ENCODE data around the gene DAP.

Gene DAP

DNA sequence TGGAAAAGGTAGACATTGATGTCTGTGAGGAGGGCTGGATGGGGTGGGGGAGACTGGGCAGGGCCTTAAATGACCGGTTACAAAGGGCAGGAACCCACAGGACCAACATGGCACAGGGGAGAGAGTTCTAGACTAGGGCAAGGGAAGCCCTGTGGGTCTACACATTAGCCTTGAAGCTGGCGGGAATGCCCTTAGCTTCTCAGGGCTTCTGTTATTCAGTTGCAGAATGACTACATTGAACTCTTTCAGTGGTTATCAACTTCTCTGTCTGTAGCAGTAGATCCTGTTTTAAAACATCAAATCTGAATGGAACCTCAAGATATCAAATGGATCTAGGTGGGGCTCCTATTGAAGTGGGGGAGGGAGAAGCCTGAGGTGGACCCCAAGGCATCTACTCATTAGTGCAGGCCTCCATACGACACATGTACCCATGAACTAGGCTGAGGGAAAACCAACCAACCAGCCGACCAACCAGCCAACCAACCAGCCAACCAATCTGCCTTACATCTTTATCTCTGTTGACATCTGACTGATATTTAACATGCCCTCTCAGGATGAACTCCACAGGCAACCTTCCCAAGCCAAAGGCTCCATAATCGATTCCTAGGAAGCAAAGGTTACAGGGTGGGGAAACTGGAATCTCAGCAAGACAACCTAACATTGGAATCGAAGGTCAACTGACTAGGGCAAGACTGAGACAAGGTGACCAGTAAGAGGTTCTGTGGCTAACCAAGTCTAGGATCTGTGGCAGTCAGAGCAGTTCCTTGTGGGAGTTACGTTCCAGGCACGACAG lies 48.3 kb downstream of the DAP start:
- no peak overlapping the region for H3K4me3 ChIP-seq (ENCODE audit: control insufficient read depth, low read depth, low read length)

DNA sequence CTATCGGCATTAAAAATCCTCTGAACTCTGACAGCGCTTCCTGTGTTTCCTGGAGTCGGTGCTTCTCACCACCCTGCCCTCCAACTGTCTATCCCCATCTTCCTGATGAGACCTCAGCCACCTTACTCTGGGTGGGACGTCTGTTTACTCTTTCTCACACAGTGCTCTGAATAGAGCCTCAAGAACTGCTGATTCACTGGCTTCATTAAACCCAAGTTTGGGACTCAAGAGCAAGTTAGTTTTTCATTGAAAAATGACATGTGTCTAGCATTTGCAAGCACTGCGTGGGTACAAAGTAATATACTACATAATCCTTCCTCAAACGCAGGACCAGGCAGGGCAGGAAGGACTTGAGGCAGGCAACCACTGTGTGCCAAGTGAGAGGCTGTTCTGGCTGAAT lies 49.5 kb downstream of the DAP start:
- DNase-seq (ENCODE audit: low read depth): no peak
- TF ChIP-seq, protein P1, sequence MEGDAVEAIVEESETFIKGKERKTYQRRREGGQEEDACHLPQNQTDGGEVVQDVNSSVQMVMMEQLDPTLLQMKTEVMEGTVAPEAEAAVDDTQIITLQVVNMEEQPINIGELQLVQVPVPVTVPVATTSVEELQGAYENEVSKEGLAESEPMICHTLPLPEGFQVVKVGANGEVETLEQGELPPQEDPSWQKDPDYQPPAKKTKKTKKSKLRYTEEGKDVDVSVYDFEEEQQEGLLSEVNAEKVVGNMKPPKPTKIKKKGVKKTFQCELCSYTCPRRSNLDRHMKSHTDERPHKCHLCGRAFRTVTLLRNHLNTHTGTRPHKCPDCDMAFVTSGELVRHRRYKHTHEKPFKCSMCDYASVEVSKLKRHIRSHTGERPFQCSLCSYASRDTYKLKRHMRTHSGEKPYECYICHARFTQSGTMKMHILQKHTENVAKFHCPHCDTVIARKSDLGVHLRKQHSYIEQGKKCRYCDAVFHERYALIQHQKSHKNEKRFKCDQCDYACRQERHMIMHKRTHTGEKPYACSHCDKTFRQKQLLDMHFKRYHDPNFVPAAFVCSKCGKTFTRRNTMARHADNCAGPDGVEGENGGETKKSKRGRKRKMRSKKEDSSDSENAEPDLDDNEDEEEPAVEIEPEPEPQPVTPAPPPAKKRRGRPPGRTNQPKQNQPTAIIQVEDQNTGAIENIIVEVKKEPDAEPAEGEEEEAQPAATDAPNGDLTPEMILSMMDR (IDR thresholded peaks at IDR 0.05; ENCODE audit: control insufficient read depth, insufficient read depth, low read depth, low read length, missing control alignments): no peak

More for the DNA sequence above, 48.3 kb downstream of the DAP start:
- TF ChIP-seq, protein P1 (IDR thresholded peaks at IDR 0.05; ENCODE audit: control insufficient read depth, insufficient read depth, low read depth, low read length, missing control alignments): no peak
- DNase-seq (ENCODE audit: low read depth): no peak

DNA sequence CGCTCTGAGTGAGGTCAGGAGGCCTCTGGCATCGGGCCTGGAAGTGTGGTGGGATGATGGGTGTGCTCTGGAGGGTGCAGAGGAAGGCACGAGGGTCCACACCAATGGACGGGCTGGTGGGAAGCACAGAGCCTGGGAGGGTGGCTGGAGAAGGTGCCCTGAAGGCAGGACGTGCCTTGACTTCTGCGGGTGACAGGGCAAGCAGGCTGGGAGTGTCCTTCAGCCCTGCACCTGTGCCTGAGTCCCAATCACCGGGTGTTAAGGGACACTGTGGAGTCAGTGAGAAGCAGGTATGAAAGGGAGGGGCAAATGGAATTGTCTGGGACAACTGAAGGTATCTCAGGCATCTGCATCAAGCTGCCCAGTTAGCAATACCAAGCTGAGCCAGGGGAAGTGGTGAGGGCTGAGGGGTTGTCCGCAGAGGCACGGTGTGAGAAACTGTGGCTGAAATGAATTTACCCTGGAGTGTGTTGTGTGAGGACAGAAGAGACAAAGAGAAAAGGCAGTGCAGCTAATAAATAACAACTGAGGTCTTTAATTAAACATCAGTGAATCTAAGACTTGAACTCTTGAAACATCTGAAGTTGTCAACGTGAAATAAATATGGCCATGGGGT lies 50.4 kb downstream of the DAP start:
- H3K4me3 ChIP-seq (ENCODE audit: control insufficient read depth, low read depth, low read length): no peak overlapping the region
- TF ChIP-seq, protein P1 (IDR thresholded peaks at IDR 0.05; ENCODE audit: control insufficient read depth, insufficient read depth, low read depth, low read length, missing control alignments): no peak

More for the DNA sequence above, 49.5 kb downstream of the DAP start:
- H3K4me3 ChIP-seq (ENCODE audit: control insufficient read depth, low read depth, low read length): no peak overlapping the region

DNA sequence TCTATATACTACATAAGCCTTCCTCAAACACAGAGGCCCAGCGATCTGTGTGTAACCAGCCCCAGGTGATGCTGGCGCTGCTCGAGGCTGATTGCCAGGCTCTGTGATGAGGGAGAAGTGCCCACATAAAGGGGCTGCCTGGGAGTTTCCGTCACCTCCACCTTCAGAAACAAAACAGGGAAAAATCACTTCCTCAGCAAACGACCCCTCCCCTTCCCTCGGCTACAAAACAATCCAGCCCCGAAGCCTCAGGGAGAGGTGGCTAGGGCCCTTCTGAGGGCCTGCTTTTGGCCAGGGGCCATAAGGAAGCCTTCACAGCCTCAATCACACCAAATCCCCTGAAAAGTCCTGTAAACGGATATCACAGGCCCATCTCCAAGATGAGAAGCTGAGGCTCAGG lies 51.1 kb downstream of the DAP start:
- H3K4me3 ChIP-seq (ENCODE audit: control insufficient read depth, low read depth, low read length): no peak overlapping the region
- no peak for DNase-seq (ENCODE audit: low read depth)
- TF ChIP-seq, protein P1 (IDR thresholded peaks at IDR 0.05; ENCODE audit: control insufficient read depth, insufficient read depth, low read depth, low read length, missing control alignments): no peak

More for the DNA sequence above, 50.4 kb downstream of the DAP start:
- no peak for DNase-seq (ENCODE audit: low read depth)

DNA sequence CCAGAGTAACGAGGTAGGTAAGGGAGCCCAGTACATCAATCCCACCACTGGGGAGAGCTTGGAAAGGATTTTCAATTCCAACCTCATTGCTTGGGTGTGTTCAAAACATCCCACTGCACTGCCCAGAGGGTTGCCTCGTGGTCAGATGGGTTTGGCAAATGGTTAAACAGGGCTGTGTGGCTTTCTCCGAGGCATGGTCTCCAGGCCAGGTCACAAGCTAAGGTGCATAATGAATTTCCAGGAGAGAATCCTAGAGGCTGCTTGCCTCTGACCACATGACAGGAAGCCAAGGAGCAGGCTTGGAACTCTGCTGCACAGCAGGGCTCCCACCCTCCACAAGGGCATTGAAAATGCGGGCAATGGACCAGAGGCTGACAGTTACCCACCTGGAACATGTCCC lies 51.6 kb downstream of the DAP start:
- H3K4me3 ChIP-seq (ENCODE audit: control insufficient read depth, low read depth, low read length): no peak overlapping the region
- DNase-seq (ENCODE audit: low read depth): no peak
- TF ChIP-seq, protein P1 (IDR thresholded peaks at IDR 0.05; ENCODE audit: control insufficient read depth, insufficient read depth, low read depth, low read length, missing control alignments): no peak

DNA sequence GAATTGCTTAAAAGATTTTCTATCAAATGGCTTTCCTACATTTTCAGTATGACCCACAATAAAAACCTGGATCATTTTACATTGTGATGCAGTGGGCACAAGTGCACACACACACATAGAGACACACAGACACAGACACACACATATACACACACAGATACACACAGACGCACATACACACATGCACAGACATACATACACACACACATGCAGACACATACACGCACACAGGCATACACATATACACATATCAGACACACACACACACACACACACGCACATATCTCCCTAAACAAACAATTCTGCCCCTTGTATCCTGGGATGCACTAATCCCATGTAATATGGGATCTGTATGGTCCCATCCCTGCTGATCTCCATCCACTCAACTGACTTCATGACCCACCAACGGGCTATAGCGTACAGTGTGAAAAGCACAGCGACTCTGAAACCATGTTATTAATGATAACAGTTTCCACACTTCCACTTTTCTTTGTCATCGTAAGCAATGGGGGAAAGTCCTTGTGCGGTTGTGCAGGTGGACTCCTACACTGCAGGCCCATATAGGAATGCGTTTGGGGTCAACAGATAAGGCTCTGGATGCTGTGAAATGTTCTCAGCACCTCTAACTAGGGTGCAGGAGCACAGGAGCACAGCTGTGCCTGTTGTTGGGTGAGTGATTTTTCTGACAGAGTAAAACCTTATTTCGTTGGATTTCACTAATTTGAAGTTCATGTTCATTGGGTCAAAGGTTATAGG lies 52.7 kb downstream of the DAP start:
- TF ChIP-seq, protein P1 (IDR thresholded peaks at IDR 0.05; ENCODE audit: control insufficient read depth, insufficient read depth, low read depth, low read length, missing control alignments): no peak
- H3K4me3 ChIP-seq (ENCODE audit: control insufficient read depth, low read depth, low read length): no peak overlapping the region
- DNase-seq (ENCODE audit: low read depth): no peak

All from AG09309 (cell line).